HG02623 (cell line): ENCODE data around the gene LRRIQ4.

ENCODE experiments used
- ATAC-seq: cut with Tn5 transposase; IDR thresholded peaks from one replicate; pipeline ENCODE4 v1.9.1; 2021; ENCODE audit warnings: moderate library complexity; ENCODE audit not compliant: unreplicated experiment

The LRRIQ4 gene

GRCh38 chr3:169812332-169813235, at the start of gene LRRIQ4, which contains the start of gene LRRC34:
TSS of gene LRRIQ4 (plus strand) at chr3:169812870. CDS start at chr3:169821922, 9,052 bp downstream.
TSS of gene LRRC34 (minus strand) at chr3:169812904. CDS start at chr3:169812548, 356 bp downstream.
- peak; percentile 54 for ATAC-seq

GRCh38 chr3:169764312-169764881, 48.3 kb upstream of the LRRIQ4 start:
- ATAC-seq, result peak; percentile 31

GRCh38 chr3:169764882-169765612, 47.6 kb upstream of the LRRIQ4 start, which contains the start of gene TERC:
TSS of gene TERC (minus strand) at chr3:169765060.
- ATAC-seq, result peak; percentile 74

GRCh38 chr3:169769287-169770181, 43.1 kb upstream of the LRRIQ4 start, which contains the start of gene ACTRT3:
TSS of gene ACTRT3 (minus strand) at chr3:169769561. CDS start at chr3:169769520, 41 bp downstream.
- peak; percentile 21 for ATAC-seq

- no peak for ATAC-seq
These were observed 41.0 kb upstream of the LRRIQ4 start for GRCh38 chr3:169771497-169772304.

- ATAC-seq, result peak; percentile 15
These were observed 40.3 kb upstream of the LRRIQ4 start for GRCh38 chr3:169772305-169772896.

GRCh38 chr3:169772897-169773816, 39.5 kb upstream of the LRRIQ4 start, which contains the start of gene MYNN:
TSS of gene MYNN (plus strand) at chr3:169773396. CDS start at chr3:169774296, 900 bp downstream.
- ATAC-seq, result peak; percentile 71

GRCh38 chr3:169774186-169774585, 38.5 kb upstream of the LRRIQ4 start:
- ATAC-seq, result no peak

GRCh38 chr3:169777822-169778221, 34.8 kb upstream of the LRRIQ4 start:
- ATAC-seq, result no peak

GRCh38 chr3:169780742-169781141, 31.9 kb upstream of the LRRIQ4 start:
- no peak for ATAC-seq

- no peak for ATAC-seq
These were observed 31.3 kb upstream of the LRRIQ4 start for GRCh38 chr3:169781209-169781855.

GRCh38 chr3:169787120-169787519, 25.6 kb upstream of the LRRIQ4 start:
- no peak for ATAC-seq

- no peak for ATAC-seq
These were observed 24.9 kb upstream of the LRRIQ4 start for GRCh38 chr3:169787791-169788190.

GRCh38 chr3:169790219-169790618, 22.5 kb upstream of the LRRIQ4 start:
- ATAC-seq, result no peak

GRCh38 chr3:169790687-169791429, 21.8 kb upstream of the LRRIQ4 start:
- no peak for ATAC-seq

- ATAC-seq, result no peak
These were observed 20.3 kb upstream of the LRRIQ4 start for GRCh38 chr3:169792359-169792758.

GRCh38 chr3:169804681-169805080, 8.0 kb upstream of the LRRIQ4 start:
- no peak for ATAC-seq
